DMS153 (cell line): ENCODE measurements around the gene CACNB1.
A peak's percentile ranks its signal among the peaks of the same experiment; 100 is the strongest.
"Not testable (repeated sequence)": the region's sequence is repeated elsewhere in the genome, so short reads cannot be mapped to it uniquely, and the experiment has no call there.

Experiments used
- DNase-seq: peaks from one replicate; lab custom pipeline; 2025; lab: John Stamatoyannopoulos, UW

The CACNB1 gene

DNA sequence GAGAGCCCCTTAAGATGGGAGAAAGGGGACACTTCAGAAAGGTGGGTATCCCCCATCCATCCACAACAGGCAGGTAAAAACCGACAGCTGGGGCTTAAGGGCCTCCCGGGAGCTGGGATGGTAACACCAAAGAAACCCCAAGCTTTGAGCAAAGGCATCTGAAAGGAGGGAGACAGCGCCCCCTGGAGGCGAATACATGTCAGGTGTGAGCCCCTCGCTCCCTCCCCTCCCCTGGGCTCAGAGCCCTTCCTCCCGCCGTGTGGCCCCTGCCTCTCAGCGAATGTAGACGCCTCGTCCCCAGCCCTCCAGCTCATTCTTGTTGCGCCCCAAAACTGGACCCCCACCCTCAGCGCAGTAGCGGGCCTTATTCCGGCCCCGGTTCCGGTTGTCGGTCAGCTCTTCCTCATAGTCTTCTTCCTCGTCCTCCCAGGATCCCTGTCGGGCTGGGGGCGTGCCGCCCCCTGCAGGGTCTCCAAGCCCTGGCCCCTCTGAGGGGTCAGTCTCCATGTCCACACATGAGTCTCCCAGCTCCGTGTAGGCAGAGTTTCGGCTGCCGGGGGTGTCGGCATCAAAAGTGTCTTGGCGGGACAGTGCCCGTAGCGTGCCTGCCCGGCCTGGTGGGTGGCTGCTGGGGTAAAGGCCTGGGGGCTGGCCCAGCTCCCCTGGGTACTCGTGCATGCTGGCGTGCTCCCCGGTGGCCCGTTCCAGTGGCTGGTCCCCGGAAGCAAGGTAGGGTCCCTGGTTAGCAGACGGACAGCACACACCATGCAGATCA lies 22.4 kb downstream of the CACNB1 start:
- no peak for DNase-seq

GRCh38 chr17:39173526-39174274 lies 23.8 kb downstream of the CACNB1 start:
- DNase-seq: no peak

DNA sequence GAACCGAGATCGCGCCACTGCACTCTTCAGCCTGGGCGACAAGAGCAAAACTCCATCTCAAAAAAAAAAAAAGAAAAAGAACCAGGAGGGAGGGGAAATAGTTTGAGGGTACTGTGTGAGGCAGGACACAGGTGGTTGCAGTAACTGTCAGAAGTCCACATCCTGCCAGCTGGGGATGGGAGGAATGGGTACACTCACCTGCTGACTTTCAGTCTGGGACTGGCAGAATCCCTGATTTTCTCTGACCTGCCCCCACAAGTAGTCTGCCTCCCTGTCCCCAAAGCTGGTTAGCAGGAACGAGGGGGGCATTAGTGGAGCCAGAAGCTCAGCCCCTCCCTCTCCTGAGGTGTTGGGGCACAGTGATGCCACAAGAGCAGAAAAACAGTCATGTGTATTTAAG lies 24.4 kb downstream of the CACNB1 start:
- no peak for DNase-seq

DNA sequence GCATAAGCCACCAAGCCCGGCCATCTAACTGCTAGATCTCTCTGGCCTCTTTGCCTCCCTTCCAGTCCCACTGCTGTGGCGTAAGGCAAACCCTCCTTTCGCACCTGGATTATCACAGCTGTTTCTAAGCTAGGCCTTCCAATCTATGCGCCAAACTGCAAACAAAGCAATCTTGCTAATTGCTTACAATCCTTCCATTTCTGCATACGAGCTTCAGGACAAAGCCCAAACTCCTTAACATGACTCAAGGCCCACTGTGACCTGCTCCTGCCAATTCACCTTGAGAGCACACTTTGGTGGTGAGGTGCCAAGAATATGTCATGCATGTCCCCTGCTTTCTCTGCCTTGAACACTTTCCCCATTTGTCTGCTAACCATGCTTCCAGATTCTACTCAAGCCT lies 25.5 kb downstream of the CACNB1 start:
- no peak for DNase-seq

- DNase-seq: no peak
Measured at GRCh38 chr17:39170558-39170957, 26.9 kb downstream of the CACNB1 start.

GRCh38 chr17:39170109-39170508 lies 27.4 kb downstream of the CACNB1 start:
- no peak for DNase-seq

DNA sequence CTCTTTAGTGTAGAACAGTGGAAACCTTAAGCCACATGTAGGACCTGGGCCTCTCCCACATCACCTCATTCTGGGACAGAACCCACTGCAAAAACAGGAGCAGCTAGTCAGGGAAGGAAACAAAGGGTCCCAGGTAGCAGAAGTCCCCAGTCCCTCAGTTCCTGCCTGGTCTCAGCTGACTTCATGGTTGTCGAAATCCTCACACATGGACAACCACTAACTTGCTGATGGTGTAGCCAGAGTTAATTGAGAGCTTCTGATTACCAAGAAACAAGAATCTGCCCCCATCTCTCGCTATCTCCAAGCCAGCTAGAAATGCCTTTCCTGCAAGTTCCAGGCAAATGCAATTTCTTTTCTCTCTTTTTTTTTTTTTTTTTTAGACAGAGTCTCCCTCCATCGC lies 28.0 kb downstream of the CACNB1 start:
- DNase-seq: no peak

DNA sequence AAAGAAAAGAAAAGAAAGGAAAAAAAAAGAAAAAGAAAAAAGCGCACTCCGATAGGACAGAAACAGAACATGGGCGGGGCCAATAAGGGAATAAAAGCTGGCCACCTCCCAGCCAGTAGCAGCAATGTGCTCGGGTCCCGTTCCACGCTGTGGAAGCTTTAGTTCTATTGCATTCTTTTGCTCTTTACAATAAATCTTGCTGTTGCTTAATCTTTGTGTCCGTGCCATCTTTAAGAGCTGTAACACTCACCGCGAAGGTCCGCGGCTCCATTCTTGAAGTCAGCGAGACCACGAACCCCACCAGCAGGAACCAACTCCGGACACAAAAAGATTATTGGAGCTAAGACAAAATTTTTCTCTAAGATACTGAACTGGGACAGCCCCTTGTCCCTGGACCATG lies 28.4 kb downstream of the CACNB1 start:
- no peak for DNase-seq

GRCh38 chr17:39168503-39168902 lies 29.0 kb downstream of the CACNB1 start:
- DNase-seq: not testable (repeated sequence)

- no peak for DNase-seq
Measured at GRCh38 chr17:39167476-39167875, 30.0 kb downstream of the CACNB1 start.

- no peak for DNase-seq
Measured at GRCh38 chr17:39166437-39167335, 30.8 kb downstream of the CACNB1 start.

GRCh38 chr17:39165841-39166349 lies 31.6 kb downstream of the CACNB1 start, which contains the start of gene ARL5C:
ARL5C (minus strand) TSS chr17:39166161; CDS start chr17:39165760, 401 bp downstream.
- no peak for DNase-seq

DNA sequence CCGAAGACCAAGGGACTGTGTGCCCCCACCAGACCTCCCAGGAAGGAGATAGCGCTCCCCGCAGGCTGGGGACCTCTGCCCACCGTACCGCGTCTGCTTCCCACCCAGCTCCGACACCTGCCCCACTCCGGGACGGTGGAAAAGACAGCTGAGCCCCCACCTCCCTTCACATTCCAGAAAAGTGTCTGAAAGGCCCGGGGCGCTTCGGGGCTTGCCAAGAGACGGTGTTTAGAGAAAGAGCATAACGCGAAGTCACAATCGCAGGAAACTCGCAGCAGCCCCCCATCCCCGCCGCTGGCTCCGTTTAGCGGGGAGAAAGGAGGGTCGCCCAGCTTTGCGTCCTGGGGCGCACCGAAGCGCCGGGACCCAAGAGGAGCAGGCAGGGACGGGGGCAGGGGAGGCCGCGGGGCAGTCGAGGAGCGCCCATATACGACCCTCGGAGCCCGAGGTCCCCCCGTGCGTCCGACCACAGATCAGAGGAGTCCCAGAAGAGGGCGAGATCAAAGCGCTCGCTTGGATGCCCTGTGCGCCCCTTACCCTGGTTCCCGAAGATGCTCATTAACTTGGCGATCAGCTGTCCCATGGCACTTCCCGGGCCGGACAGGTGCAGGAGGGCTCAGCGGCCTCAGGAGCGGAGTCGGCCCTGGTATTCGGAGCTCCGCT lies 32.2 kb downstream of the CACNB1 start:
- DNase-seq: no peak

- peak; percentile 32 for DNase-seq
Measured at GRCh38 chr17:39164675-39165143, 32.8 kb downstream of the CACNB1 start.

GRCh38 chr17:39161962-39162361 lies 35.5 kb downstream of the CACNB1 start:
- no peak for DNase-seq

DNA sequence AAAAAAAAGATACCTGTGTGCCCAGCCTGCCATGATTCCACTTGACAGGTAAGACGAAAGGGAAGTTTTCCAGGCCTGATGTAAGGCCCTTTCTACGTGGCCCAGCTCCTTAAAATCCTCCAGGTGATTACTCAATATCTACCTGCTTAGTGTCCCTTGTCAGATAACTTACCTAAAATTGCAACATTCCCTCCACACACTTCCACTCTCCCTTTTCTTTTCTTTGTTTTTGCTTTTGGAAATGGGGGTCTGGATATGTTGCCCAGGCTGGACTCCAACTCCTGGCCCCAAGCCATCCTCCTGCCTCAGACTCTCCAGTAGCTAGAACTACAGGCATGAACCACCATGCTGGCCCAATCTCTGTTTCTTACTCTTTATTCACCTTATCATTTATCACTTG lies 38.8 kb downstream of the CACNB1 start:
- DNase-seq: no peak

- DNase-seq: no peak
Measured at GRCh38 chr17:39156491-39156890, 41.0 kb downstream of the CACNB1 start.

DNA sequence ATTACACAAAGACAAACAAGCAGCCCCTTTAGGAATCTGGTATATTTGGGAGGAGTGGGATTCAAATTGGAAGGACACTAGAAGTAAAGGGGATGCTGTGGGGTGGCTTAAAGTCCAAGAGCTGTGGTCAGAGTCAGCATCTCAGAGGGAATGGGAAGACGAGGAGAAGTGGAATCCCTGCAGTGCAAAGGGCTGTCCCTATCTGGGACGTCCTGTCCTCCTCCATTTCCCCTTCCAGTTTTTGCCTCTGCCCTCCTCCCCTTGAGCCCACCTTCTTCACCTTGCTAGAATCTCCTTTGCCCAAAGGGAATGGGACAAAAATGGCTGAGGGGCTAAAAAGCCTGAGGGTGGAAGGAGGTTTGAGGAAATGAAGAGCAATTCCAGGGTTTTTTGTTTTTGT lies 41.8 kb downstream of the CACNB1 start:
- DNase-seq: no peak

DNA sequence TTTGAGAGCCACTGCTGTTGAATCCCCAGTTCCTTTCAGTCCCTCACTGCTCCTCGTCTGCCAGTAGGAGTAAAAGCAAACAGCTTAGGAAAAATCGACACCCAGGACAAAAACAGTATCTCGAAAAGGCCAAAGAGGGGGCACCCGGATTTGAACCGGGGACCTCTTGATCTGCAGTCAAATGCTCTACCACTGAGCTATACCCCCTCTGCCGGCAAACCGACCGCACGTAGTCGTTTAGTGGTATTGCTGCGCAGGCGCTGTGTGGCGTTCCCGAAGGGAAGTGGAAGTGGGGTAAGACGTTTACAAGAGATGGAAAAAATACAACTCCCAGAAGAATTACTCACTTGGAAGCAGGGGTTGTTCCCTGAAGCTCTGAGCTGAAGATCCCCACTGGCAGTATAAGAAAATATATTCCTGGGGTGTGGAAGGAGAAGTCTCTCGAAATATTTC lies 43.8 kb downstream of the CACNB1 start:
- DNase-seq: peak; percentile 74

- no peak for DNase-seq
Measured at GRCh38 chr17:39151943-39152818, 45.3 kb downstream of the CACNB1 start.
